Gastrocnemius medialis (tissue), 4 donors: ENCODE data around the gene NBEA.

Source experiments
- CTCF ChIP-seq, 5 experiments: fragments of 450-650 bp in 3 of 5; fragments of 200-600 bp in 2 of 5; sonication (generic) in 2 of 5; IDR thresholded peaks in 4 of 5; conservative IDR thresholded peaks in 1 of 5; 1 replicate in 4 of 5; 2 replicates in 1 of 5; pipeline ENCODE4 v1.5.1; 2016 to 2019; ENCODE audit warnings: antibody characterized with exemption in 5 of 5, mild to moderate bottlenecking in 3 of 5, moderate library complexity in 3 of 5
- POLR2A ChIP-seq, 2 donors: fragments of 450-650 bp; IDR thresholded peaks; one replicate each; pipeline ENCODE4 v1.6.1; 2017; ENCODE audit warnings: antibody characterized with exemption in 2 of 2, mild to moderate bottlenecking in 2 of 2, moderate library complexity in 2 of 2

GRCh38 chr13:34900288-34900739 is 41.8 kb upstream of the NBEA start:
- no peak for TF ChIP-seq CTCF (IDR thresholded peaks at IDR 0.05 in 4 of 5, conservative IDR thresholded peaks at IDR 0.05 in 1 of 5)
- no peak for TF ChIP-seq POLR2A (IDR thresholded peaks at IDR 0.05)
